Muscle of leg (tissue), 16 donors: ENCODE results near the gene PYDC1. TPM values are rescaled to one million over a fixed set of nuclear protein-coding genes. Genes with fewer than 3 reads are reported as not detected.
A peak's percentile ranks its signal among the peaks of the same experiment; 100 is the strongest.

ENCODE experiments used
- DNase-seq: peaks from one replicate; pipeline ENCODE4 v3.0.0; 2013
- H3K27ac ChIP-seq: one replicate; pipeline ENCODE4 v1.5.1; 2013; ENCODE audit warnings: mild to moderate bottlenecking, low read length, control low read depth
- H3K27me3 ChIP-seq: one replicate; pipeline ENCODE4 v1.6.1; 2013; ENCODE audit warnings: low read length; ENCODE audit not compliant: control insufficient read depth, insufficient read depth
- H3K36me3 ChIP-seq: one replicate; pipeline ENCODE4 v1.6.1; 2013; ENCODE audit warnings: low read length; ENCODE audit not compliant: control insufficient read depth, insufficient read depth
- H3K4me1 ChIP-seq: one replicate; pipeline ENCODE4 v1.6.1; 2013; ENCODE audit warnings: low read length; ENCODE audit not compliant: control insufficient read depth, insufficient read depth
- H3K4me3 ChIP-seq: one replicate; pipeline ENCODE4 v1.5.1; 2013; ENCODE audit warnings: low read length, control low read depth
- H3K9me3 ChIP-seq: replicated peaks from 2 replicates; pipeline ENCODE4 v1.6.1; 2013; ENCODE audit warnings: low read depth, low read length; ENCODE audit not compliant: control insufficient read depth
- WGBS: methylation state at CpG from one replicate; pipeline ENCODE4 v1.1.5; 2013; ENCODE audit warnings: missing lambda C conversion rate; ENCODE audit not compliant: insufficient coverage; 5-methylcytosine and 5-hydroxymethylcytosine counted together
- long read RNA-seq, 11 donors: transcript quantifications; one replicate each; lab custom pipeline, GENCODE V29; 2026
- polyA plus RNA-seq, 8 donors: library from polyadenylated mRNA; unstranded; fragments of 120-200 nt; gene quantifications; one replicate each; pipeline versions ENCODE4 v1.2.1 to v1.2.3, GENCODE V29; 2013; ENCODE audit warnings: inconsistent platforms in 1 of 8, low replicate concordance in 1 of 8; ENCODE audit not compliant: insufficient read length in 8 of 8, insufficient read depth in 1 of 8
- total RNA-seq: library from RNA; stranded (reverse); fragments of 120-200 nt; gene quantifications from one replicate; pipeline ENCODE4 v1.2.4, GENCODE V29; 2013

Gene PYDC1
- total RNA-seq (not detected), polyA plus RNA-seq (1 to 10 TPM in 2 of 8 donors, under 1 TPM in 5, not detected in 1; 0.37 to 2.0 (median 0.84) TPM)
- long read RNA-seq, donor 1, result 0 reads
- long read RNA-seq, donor 2, result 0 reads
- long read RNA-seq, donor 3, partial matches to known transcripts, result 15 of 15 reads
- long read RNA-seq, donor 3, other reads (novel, unspliced or antisense), result 0 of 15 reads
- long read RNA-seq, donor 4, result 0 reads
- long read RNA-seq, donor 5, result 0 reads
- long read RNA-seq, donor 6, result 0 reads
- long read RNA-seq, donor 7, result 0 reads
- long read RNA-seq, donor 8, result 0 reads
- long read RNA-seq, donor 9, result 0 reads
- long read RNA-seq, donor 10, partial matches to known transcripts, result 8 of 8 reads
- long read RNA-seq, donor 10, other reads (novel, unspliced or antisense), result 0 of 8 reads
- long read RNA-seq, donor 11, result 0 reads

- peaks cover 30% of the 10 kb centered on the region for H3K4me1 ChIP-seq
- WGBS, result 11% methylated on average over 49 of the region's 52 CpGs
- no peaks in the 10 kb centered on the region for H3K9me3 ChIP-seq
- peak within 1 kb of the TSS; percentile 65 for H3K4me3 ChIP-seq
- peak within 1 kb of the TSS; percentile 42 for H3K27ac ChIP-seq
- H3K27me3 ChIP-seq, result peaks cover 50% of the 10 kb centered on the region
- peaks cover 23% of the 10 kb centered on the region for H3K36me3 ChIP-seq
- DNase-seq, result no peak
Observed at GRCh38 chr16:31216422-31217135, at the start of gene PYDC1. Gene PYDC1 (minus strand): TSS chr16:31217135. CDS start chr16:31217028, 107 bp downstream.

GRCh38 chr16:31265329-31266245 lies 48.7 kb upstream of the PYDC1 start:
- H3K9me3 ChIP-seq, result no peaks in the 10 kb centered on the region
- H3K4me1 ChIP-seq, result no peaks in the 10 kb centered on the region
- H3K27ac ChIP-seq, result no peak overlapping the region
- no peaks in the 10 kb centered on the region for H3K36me3 ChIP-seq
- peaks cover 2% of the 10 kb centered on the region for H3K27me3 ChIP-seq
- WGBS, result 61% methylated on average over 16 of the region's 20 CpGs
- no peak for DNase-seq
- no peak overlapping the region for H3K4me3 ChIP-seq

- 77% methylated on average over 2 of the region's 3 CpGs for WGBS
- Histone ChIP-seq H3K4me3 (no peak overlapping the region), H3K27me3 (no peaks in the 10 kb centered on the region), H3K27ac (no peak overlapping the region), H3K4me1 (no peaks in the 10 kb centered on the region), H3K9me3 (no peaks in the 10 kb centered on the region), H3K36me3 (no peaks in the 10 kb centered on the region)
- no peak for DNase-seq
Observed at GRCh38 chr16:31262084-31262483, 45.1 kb upstream of the PYDC1 start.

GRCh38 chr16:31260136-31260931 lies 43.4 kb upstream of the PYDC1 start:
- WGBS, result 53% methylated on average over 4 of the region's 14 CpGs
- H3K27ac ChIP-seq, result no peak overlapping the region
- H3K36me3 ChIP-seq, result no peaks in the 10 kb centered on the region
- peaks cover 2% of the 10 kb centered on the region for H3K27me3 ChIP-seq
- no peaks in the 10 kb centered on the region for H3K4me1 ChIP-seq
- peak overlapping the region; percentile 4 for H3K4me3 ChIP-seq
- H3K9me3 ChIP-seq, result no peaks in the 10 kb centered on the region
- no peak for DNase-seq

- Histone ChIP-seq H3K27ac (no peak overlapping the region), H3K27me3 (peaks cover 2% of the 10 kb centered on the region), H3K36me3 (no peaks in the 10 kb centered on the region), H3K4me3 (no peak overlapping the region), H3K4me1 (no peaks in the 10 kb centered on the region), H3K9me3 (no peaks in the 10 kb centered on the region)
- no peak for DNase-seq
- whole genome bisulfite sequencing, result 100% methylated on average over 1 of the region's 4 CpGs
Observed at GRCh38 chr16:31258366-31258765, 41.4 kb upstream of the PYDC1 start.

- no peaks in the 10 kb centered on the region for H3K36me3 ChIP-seq
- no peak overlapping the region for H3K27ac ChIP-seq
- H3K4me1 ChIP-seq, result no peaks in the 10 kb centered on the region
- no peaks in the 10 kb centered on the region for H3K9me3 ChIP-seq
- DNase-seq, result no peak
- no peak overlapping the region for H3K4me3 ChIP-seq
- peaks cover 2% of the 10 kb centered on the region for H3K27me3 ChIP-seq
- WGBS, result 65% methylated on average over 6 of the region's 8 CpGs
Observed at GRCh38 chr16:31256466-31256865, 39.5 kb upstream of the PYDC1 start.

GRCh38 chr16:31253642-31254045 lies 36.7 kb upstream of the PYDC1 start:
- 52% methylated on average over 5 of the region's 5 CpGs for WGBS
- H3K27ac ChIP-seq, result no peak overlapping the region
- DNase-seq, result peak; percentile 30

GRCh38 chr16:31251435-31251834 lies 34.5 kb upstream of the PYDC1 start:
- peaks cover under 1% of the 10 kb centered on the region for H3K27me3 ChIP-seq
- no peak for DNase-seq
- H3K4me1 ChIP-seq, result no peaks in the 10 kb centered on the region
- H3K27ac ChIP-seq, result no peak overlapping the region
- WGBS, result 100% methylated on average over 4 of the region's 5 CpGs
- no peak overlapping the region for H3K4me3 ChIP-seq
- H3K9me3 ChIP-seq, result no peaks in the 10 kb centered on the region
- H3K36me3 ChIP-seq, result no peaks in the 10 kb centered on the region

More at GRCh38 chr16:31253642-31254045, 36.7 kb upstream of the PYDC1 start:
- Histone ChIP-seq H3K4me1 (no peaks in the 10 kb centered on the region), H3K27me3 (peaks cover 2% of the 10 kb centered on the region), H3K36me3 (no peaks in the 10 kb centered on the region), H3K9me3 (no peaks in the 10 kb centered on the region), H3K4me3 (no peak overlapping the region)

GRCh38 chr16:31250782-31251384 lies 33.9 kb upstream of the PYDC1 start:
- peaks cover 3% of the 10 kb centered on the region for H3K27me3 ChIP-seq
- no peak overlapping the region for H3K27ac ChIP-seq
- no peaks in the 10 kb centered on the region for H3K9me3 ChIP-seq
- WGBS, result 98% methylated on average over 5 of the region's 7 CpGs
- H3K36me3 ChIP-seq, result no peaks in the 10 kb centered on the region
- H3K4me3 ChIP-seq, result no peak overlapping the region
- no peaks in the 10 kb centered on the region for H3K4me1 ChIP-seq
- DNase-seq, result no peak
